HG03460 (cell line): ENCODE results near the gene PICK1.
"Not testable (repeated sequence)": the region's sequence is repeated elsewhere in the genome, so short reads cannot be mapped to it uniquely, and the experiment has no call there.

Source experiments
- ATAC-seq: cut with Tn5 transposase; IDR thresholded peaks from one replicate; pipeline ENCODE4 v1.9.1; 2021; ENCODE audit not compliant: unreplicated experiment

The PICK1 gene

DNA sequence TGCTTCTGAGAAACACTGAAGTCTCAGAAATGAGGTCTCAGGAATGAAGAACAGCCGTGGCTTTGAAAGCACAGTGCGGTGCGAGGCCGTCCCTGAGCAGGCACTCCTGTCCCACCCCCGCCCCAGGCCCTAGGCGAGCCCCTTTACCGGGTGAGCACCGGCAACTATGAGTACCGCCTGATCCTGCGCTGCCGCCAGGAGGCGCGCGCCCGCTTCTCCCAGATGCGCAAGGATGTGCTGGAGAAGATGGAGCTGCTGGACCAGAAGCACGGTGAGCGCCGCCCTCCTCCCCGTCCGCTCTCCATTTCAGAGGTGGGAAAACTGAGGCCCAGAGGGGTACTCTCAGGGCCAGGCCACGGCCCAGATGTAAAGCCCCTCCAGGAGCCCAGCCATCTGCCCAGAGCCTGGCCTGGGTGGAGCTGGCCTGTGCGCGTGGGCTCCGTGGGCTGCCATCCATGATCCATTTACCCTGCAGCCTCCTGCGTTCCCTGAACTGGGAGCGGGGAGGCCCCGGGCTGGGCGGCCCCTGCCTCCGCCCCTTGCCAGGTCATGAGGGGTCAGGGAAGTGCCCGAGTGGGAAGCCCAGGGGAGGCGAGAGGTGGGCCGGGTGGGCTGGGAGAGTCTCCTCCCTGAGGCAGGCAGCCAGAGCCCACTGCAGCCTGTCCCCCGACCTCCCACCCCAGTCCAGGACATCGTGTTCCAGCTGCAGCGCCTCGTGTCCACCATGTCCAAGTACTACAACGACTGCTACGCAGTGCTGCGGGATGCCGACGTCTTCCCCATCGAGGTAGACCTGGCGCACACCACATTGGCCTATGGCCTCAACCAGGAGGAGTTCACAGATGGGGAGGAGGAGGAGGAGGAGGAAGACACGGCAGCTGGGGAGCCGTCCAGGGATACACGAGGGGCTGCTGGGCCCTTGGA, 17.2 kb downstream of the PICK1 start:
- ATAC-seq, result no peak

DNA sequence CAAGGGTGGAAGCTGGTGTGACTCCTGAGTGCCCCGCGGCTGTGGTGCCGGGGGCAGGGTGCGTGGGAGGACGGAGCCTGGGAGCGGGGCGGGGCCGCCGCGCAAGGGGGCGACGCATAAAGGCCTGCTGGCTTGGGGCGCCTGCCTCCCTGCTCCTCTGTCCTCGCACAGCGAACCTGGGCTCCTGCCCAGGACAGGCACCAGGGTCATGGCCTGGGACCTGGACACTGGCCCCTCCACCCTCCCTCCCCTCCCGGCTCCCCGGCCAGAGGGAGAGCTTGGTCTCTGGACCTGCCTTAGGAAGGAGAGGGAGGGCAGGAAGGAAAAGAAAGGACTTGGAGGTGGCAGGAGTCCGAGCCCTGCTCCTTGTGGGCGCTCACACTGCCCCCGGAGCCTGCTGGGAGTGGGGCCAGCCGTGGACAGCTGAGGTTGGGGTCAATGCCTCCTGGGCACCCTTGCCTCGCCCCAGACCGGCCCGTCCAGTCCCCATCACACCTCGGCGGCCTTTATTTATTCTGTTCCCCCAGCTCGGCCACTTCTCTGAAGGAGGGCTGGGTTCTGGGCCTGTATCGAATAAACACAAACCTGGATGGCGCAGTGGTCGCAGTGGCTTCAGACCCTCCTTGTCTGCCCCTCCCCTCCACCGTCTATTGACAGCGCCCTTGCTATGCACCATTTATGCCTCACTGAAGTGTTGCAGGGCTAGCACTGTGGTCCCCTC, 18.1 kb downstream of the PICK1 start:
- ATAC-seq, result no peak

DNA sequence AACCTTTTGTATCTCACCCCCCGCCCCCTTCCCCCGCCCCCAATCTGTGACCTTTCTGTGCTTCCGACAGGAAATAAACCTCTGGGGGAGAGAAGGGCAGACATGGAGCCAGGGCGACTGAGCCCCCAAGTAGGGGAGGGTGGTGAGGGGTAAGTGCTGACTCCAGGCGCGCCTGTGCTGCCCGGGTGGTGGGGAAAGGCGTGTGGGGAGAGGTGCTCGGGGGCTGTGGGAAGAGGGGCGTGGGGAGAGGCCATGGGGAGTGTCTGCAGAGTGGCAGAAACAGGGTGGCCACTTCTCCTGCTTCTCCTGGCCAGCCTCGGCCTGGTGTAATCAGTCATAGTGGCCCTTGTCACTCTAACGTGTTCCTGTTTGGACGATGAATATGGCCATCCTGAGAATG, 18.8 kb downstream of the PICK1 start:
- no peak for ATAC-seq

DNA sequence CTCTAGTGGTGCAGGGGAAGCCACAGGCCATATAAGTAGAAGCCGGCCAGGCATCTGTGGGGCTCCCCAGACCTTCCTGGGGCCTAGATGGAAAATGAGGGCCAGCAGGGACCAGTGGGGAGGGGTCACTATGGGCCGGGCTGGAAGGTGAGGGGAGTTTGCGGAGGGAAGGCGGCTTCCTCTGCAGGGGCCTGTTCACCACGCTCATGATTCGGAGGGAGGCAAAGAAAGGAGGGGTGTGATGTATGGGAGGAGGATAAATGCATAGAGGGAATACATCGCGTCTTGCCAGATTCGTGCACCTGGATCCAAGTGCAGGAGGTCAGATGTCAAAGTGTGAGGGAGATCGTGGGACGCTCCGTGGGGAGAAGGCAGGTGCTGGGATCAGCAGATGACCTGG, 19.9 kb downstream of the PICK1 start:
- ATAC-seq, result no peak

DNA sequence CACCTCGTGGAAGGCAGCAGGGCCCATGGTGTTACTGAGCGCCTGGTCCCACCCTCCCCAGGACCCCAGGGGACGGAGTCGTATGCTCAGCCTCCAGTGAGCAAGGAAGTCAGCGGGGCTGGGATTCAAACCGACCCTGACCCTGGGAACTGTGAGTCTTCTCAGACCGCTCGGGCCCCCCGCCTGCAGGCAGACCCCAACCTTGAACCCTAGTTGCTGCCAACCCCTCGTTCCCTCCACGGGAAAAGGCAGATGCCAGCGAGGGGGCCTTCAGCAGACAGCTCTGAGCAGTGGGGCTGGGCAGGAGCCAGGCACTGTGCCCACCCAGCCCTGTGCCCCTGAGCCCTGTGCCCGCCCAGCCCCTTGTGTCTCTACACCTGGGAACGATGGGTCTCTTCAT, 20.4 kb downstream of the PICK1 start:
- no peak for ATAC-seq

DNA sequence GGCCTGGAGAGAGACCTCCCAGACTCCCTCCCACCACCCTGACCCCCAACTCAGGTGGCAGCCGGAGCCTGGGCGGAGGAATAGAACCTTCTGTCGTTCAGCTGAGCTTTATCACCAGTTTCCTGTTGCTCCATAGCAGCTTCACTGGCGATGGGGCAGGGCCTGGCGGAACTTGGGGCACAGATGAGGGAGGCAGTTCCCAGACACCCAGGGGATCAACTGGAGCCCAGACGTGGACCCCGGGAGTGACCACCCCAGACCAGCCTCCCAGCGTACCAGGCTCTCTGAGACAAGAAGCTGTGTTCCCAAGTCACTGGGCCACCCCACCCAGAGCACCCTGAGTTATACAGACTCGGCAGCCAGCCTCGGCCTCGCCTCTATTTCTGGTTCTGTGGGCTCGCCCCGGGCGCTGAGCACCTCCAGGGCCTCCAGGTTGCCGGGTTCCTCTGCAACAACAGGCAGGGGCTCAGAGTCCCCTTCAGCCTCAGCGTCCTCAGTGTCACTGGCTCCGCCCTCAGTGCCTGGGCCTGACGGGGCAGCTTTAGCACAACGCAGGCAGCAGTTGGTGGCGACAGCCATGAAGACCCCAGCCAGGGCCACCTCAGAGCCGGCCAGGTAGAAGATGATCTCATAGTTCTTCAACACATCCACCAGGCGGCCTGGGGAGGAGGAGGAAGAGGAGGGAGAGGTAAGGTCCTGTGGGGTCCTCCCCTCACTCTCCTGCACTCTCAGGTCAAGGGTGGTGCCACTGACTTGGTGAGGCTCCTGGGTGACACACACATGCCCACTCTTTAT, 21.0 kb downstream of the PICK1 start:
- ATAC-seq, result no peak

DNA sequence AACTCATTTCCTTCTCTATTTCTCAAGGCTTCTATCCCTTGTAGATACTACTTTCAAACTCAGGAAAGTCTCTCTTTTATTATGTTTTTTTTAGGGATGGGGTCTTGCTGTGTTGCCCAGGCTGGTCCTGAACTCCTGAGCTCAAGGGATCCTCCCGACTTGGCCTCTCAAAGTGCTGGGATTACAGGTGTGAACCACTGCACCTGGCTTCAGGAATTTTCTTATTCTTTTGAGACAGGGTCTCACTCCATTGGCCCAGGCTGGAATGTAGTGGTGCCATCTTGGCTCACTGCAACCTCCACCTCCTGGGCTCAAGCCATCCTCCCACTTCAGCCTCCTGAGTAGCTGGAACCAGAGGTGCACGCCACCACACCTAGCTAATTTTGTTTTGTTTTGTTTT, 22.0 kb downstream of the PICK1 start:
- not testable (repeated sequence) for ATAC-seq

DNA sequence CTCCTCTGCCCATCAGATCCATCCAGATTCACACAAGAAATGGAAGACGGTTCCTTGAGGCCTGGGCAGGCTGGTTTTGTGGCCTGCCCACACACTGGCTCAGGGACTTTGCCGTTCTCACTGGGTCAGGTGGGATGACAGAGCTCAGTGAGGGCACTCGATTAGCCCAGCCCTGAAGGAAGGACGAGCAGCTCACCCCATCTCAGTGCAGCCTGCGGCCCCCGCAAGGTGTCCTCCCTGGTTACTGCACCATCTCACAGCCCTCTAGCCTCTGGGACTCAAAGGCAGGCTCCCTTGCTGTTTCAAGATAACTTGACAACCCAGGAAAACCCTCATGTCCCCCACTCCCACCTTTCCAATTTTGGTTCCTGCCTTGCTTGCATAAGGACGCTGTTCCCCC, 22.6 kb downstream of the PICK1 start:
- no peak for ATAC-seq

DNA sequence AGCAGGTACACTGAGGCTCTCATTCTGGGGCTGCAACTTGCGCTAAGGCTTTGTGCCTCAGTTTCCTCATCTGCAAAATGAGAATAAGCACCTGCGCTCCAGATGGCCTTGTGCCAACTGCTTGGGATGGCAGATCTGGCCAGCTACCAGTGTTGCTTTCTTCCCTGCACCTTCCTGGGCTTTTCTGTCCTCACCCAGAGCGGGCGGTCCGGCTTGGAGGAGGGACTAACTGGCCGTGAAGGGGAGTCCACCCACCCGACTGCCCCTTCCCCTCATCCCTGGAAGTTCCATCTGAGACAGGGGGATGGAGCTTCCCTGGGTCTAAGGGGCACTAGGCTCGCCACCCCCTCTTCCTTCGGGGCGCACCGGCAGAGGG, 23.3 kb downstream of the PICK1 start:
- ATAC-seq, result no peak

DNA sequence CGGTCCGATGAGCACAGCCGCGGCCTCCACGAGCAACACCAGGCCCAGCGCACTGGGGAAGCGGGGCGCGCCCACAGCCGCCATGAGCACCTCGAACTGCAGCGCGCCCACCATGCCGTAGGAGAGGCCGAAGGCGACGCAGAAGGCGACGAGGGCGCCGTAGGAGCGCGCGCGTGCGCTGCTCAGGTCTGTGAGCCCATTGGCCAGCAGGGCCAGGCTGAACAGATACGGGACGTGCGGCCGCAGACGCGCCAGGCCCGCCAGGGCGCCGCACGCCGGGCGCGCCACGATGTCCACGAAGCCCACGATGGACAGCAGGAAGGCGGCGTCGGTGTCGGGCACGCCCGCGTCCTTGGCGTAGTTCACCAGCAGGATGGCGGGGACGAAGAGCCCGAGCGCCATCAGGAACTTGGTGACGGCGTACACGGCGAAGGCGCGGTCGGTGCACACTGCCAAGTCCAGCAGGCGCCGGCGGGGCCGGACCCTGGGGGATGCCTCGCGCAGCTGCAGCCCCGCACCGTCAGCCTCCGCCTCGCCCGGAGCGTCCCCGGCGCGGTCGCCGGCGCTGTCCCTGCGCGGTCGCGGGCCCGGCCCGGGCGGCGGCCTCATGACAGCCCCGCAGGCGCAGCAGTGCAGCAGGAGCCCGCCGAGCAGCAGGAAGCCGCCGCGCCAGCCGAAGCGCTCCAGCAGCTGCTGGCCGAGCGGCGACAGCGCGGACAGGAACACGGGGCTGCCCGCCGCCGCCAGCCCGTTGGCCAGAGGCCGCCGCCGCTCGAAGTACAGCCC, 23.8 kb downstream of the PICK1 start:
- ATAC-seq, result no peak

DNA sequence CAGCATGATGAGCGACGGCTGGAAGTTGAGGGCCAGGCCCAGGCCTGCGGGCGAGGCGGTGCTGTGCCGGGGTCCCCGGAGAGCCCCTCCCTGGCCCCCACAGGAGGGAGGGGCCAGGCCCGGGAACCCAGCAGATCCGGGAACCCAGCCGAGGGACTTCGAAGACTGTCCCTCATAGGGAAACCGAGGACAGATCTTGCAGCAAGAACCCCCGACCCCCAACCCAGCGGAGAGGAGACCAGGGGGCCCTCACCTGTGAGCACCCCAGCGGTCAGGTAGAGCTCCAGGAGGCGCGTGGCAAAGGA, 24.4 kb downstream of the PICK1 start:
- no peak for ATAC-seq

DNA sequence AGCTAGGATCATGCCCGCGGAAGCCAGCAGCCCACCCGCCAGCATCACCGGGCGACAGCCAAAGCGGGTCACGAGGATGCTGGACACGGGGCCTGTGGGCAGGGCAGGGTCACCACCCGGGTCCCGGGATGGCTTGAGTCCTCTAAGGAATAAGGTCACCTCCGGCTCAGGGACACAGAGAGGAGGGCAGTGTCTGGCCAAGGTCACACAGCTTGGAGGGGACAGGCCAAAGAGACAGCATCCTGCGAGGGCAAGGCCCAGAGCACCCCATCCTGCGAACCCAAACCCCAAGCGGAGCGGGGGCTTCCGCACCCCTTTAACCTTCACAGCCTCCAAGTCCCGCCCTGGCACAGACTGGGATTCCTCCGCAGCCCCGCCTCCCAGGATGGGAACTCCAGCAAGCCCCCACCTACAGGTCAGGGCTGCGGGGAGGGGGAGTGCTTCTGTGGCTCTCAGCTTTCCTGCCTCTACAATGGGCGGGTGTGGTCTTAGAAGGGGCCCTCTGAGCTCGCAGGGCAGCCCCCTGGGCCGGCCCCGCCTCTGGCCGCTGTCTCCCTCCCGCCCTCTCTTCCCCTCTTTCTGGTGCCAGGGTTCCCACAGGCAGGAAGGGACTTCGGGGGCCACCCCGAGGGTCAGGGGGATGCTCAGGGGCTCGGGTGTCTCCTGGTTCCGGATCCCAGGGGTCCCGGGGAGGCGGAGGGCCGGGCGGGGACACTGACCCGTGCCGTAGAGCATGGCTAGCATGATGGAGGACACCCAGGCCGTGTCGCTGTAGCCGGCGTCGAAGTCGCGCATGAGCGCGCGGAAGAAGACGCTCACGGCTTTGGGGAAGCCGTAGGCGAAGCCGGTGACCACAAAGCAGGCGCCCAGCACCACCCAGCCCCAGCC, 25.0 kb downstream of the PICK1 start:
- ATAC-seq, result no peak

DNA sequence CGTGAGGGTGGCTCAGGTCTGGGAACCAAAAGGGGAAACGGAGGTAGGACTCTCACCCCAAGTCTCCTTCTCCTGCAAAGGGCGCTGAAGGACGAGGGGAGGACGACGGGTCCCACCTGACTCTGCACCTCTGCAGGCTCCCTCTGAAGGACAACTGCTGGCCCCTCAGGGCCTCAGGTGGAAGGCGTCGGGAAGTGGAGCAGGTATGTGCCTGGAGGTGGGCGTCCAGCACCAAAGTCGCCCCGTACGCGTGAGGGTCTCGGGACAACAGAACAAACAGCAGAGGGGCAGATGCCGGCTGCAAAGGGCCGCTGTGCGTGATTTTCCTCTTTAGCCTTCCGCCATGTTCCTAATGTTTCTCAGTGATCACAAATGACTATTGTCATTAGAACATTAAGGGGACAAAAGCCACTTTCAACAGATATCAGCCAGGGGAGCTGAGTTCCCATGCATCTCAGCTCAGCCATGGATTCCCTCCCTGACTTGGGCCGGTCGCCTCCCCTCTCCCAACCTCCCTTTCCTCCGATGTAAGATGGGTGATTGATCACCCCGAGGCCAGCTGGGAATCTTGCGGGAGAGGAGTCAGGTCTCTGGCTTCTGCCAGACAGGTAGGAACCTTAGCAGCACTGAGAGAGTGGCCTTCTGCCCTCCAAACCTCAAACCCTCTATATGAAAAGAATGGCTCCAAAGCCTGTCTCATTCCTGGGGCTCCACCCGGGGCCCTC, 25.9 kb downstream of the PICK1 start:
- ATAC-seq, result no peak

DNA sequence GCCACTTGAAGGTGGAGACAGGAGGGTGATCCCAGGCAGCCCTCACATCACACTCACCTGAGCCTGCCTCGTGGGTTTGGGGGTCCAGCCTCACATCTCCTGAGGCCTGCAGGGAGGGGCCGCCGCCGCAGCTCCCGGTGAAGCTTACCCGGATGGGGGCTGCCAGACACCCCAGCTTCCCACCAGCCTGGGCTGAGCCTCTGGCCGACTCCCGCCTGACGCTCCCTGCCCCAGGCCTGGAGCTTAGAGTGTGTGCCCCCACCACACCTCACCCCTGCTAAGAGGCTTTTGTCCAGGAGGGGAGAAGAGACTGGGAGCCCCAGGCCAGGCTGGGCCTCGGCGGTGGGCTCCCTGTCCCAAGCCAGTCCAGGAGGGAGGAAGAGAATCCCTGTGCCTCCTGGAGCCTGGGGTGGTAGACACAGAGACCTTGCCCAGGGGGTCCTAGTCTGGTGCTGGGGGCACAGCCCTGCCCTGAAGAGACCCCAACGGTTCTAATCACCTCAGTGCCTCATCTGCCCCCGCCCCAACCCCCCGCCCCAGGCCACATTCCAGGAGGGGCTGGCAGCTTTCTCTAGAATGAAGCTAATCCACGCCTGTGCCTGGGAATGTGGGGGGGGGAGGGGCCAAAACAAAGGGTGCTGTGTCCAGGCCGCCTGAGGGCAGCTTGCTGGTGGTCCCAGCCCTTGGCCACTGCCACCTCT, 26.9 kb downstream of the PICK1 start, which contains the start of gene SLC16A8:
TSS of gene SLC16A8 (minus strand) at position 254 of the 701 bp plus-strand sequence. CDS start 1,311 bp downstream, outside the sequence.
- ATAC-seq, result no peak

DNA sequence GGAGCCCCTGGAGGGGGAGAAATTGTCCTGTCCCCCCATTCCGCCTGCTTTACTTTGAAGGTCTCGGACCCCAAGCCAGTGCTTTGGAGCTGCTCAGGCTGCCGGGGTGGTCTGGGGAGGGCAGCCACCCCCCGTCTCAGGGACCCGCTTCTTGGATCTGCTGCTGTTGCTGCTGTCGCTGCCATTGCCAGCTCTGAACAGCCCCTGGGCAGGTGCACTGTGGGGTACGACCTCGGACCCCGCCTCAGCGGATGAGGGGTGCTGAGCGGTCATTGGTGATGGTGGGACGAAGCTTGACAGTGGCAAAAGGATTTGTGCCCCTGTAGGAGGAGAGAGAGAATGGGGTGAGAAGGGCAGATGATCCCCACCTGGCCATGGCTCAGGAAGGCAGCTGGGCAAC, 27.9 kb downstream of the PICK1 start:
- ATAC-seq, result no peak

DNA sequence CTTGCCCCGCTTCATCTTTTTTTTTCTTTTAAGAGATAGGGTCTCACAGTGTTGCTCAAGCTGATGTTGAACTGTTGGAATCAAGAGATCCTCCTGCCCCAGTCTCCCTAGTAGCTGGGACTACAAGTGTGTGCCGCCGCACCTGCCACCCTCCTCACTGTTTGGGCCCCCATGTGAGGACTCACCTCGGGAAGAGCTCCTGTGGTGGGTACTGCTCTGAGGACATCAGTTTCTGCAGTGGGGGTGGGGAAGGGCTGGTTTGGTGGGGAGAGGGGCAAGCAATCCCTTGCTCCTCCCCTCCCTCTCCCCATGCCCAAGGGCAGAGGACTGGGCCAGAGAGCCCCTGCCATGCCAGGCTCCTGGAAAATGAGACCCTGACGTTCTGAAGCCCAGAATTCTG, 28.3 kb downstream of the PICK1 start:
- no peak for ATAC-seq

DNA sequence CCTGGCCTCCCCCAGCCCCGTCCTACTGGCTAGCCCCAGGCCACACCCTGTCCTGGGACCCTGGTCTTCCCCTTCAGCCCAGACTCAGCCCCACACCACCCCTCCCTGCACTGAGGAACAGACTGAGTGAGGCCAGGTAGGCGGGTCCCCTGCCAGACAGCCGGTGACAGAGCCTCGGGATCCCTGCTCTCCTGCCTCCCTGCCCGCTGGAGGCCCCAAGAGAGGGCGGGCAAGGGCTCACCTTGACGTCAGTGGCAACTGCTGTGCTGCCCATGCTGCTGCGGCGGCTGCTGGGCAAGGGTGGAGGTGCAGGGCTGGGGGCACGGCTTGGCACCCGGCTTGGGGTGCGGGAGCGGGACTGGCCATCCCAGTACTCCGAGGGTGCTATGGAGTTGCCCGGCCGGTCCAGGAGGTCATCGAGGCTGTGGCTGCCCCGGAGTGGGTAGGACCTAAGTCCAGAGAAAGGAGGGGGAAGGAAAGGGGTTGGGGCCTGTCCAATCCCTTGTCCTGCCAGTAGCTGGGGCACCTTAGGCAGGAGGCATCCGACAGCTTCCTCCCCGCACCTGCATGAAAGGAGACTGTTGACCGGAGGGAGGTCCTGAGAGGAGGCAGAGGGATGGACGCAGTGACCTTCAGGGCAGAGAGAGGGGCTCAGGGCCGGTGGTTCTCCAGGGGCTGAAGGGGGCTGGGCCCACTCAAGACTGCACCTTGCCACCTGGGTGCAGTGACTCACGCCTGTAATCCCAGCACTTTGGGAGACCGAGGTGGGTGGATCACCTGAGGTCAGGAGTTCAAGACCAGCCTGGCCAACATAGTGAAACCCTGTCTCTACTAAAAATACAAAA, 29.0 kb downstream of the PICK1 start:
- ATAC-seq, result no peak

DNA sequence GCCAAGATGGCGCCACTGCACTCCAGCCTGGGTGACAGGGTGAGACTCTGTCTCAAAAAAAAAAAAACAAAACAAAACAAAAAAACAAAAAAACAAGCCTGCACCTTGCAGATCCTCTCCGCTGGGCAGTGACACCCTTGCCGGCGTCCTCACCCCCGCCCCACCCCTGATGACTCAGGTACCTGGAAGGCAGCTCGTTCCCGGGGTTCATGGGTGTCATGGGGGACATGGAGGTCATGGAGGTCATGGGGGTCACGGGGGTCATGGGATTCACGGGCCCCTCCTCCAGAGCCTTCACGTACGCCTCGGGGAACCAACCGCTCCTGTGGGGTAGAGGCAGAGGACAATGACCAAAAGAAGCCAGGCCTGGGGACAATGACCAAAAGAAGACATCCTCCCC, 29.7 kb downstream of the PICK1 start:
- no peak for ATAC-seq
